WTC11 (cell line): ENCODE results near the gene HES3. TPM values are rescaled to one million over a fixed set of nuclear protein-coding genes. Genes with fewer than 3 reads are reported as not detected.

Source experiments
- ATAC-seq: fragments of 200-7000 bp; cut with Tn5 transposase; 2 replicates; pipeline ENCODE4 v1.10.0; 2021; ENCODE audit warnings: mild to moderate bottlenecking, moderate library complexity
- CTCF ChIA-PET: fragments of 300-600 bp; sonication (Branson Sonifier 250); formaldehyde crosslinking; loops from one replicate; lab custom pipeline; 2021; ENCODE audit warnings: antibody characterized with exemption; lab: Charles Lee
- POLR2A ChIA-PET: fragments of 350-600 bp; sonication (Branson Sonifier 250); formaldehyde crosslinking; loops from one replicate; lab custom pipeline; 2021; ENCODE audit warnings: antibody characterized with exemption; lab: Charles Lee
- DNase-seq: peaks from one replicate; pipeline ENCODE4 v3.0.0; 2021; ENCODE audit warnings: low spot score
- H3K27ac Mint-ChIP-seq: 2 replicates; pipeline ENCODE4 v1.8.0; 2021; ENCODE audit warnings: mixed read lengths
- H3K27me3 Mint-ChIP-seq: 2 replicates; pipeline ENCODE4 v1.8.0; 2021; ENCODE audit warnings: low read depth, mild to moderate bottlenecking, moderate library complexity, mixed read lengths
- H3K36me3 Mint-ChIP-seq: 2 replicates; pipeline ENCODE4 v1.8.0; 2021; ENCODE audit warnings: mixed read lengths
- H3K4me1 Mint-ChIP-seq: 2 replicates; pipeline ENCODE4 v1.8.0; 2022; ENCODE audit warnings: mixed read lengths
- H3K4me3 Mint-ChIP-seq: 2 replicates; pipeline ENCODE4 v1.8.0; 2021; ENCODE audit warnings: mild to moderate bottlenecking, moderate library complexity, mixed read lengths
- H3K9me3 Mint-ChIP-seq: 2 replicates; pipeline ENCODE4 v1.8.0; 2021; ENCODE audit warnings: mixed read lengths
- ATF6 ChIP-seq: sonication (generic); formaldehyde crosslinking; IDR thresholded peaks from 2 replicates; pipeline ENCODE4 v1.8.1; 2023; ENCODE audit warnings: mild to moderate bottlenecking, missing genetic modification reagents
- E2F1 ChIP-seq: sonication (generic); formaldehyde crosslinking; IDR thresholded peaks from 2 replicates; pipeline ENCODE4 v1.8.0; 2022; ENCODE audit warnings: mild to moderate bottlenecking, missing genetic modification reagents
- ESRRA ChIP-seq: sonication (generic); formaldehyde crosslinking; IDR thresholded peaks from 2 replicates; pipeline ENCODE4 v1.8.1; 2022; ENCODE audit warnings: mild to moderate bottlenecking, missing genetic modification reagents, borderline replicate concordance
- FOXJ3 ChIP-seq: sonication (generic); formaldehyde crosslinking; IDR thresholded peaks from 2 replicates; pipeline ENCODE4 v1.9.0; 2021; ENCODE audit warnings: missing genetic modification reagents, mild to moderate bottlenecking, borderline replicate concordance
- JUN ChIP-seq: sonication (generic); formaldehyde crosslinking; IDR thresholded peaks from 2 replicates; pipeline ENCODE4 v1.8.0; 2023; ENCODE audit warnings: mild to moderate bottlenecking, missing genetic modification reagents
- MLX ChIP-seq: sonication (generic); formaldehyde crosslinking; IDR thresholded peaks from 2 replicates; pipeline ENCODE4 v1.8.1; 2023; ENCODE audit warnings: mild to moderate bottlenecking, missing genetic modification reagents, moderate library complexity
- MXD4 ChIP-seq: fragments of 250-450 bp; sonication (Bioruptor Pico); IDR thresholded peaks from 2 replicates; pipeline ENCODE4 v1.8.0; 2021; ENCODE audit warnings: mild to moderate bottlenecking, moderate library complexity, borderline replicate concordance
- SP1 ChIP-seq: sonication (generic); formaldehyde crosslinking; conservative IDR thresholded peaks from 2 replicates; pipeline ENCODE4 v1.8.1; 2022; ENCODE audit warnings: missing genetic modification reagents
- STAT6 ChIP-seq: sonication (generic); formaldehyde crosslinking; conservative IDR thresholded peaks from 2 replicates; pipeline ENCODE4 v1.8.1; 2023; ENCODE audit warnings: mild to moderate bottlenecking, low read depth, missing genetic modification reagents, moderate library complexity
- ZNF138 ChIP-seq: sonication (generic); formaldehyde crosslinking; conservative IDR thresholded peaks from 2 replicates; pipeline ENCODE4 v1.8.1; 2022; ENCODE audit warnings: mild to moderate bottlenecking, moderate library complexity, missing genetic modification reagents
- ZNF219 ChIP-seq: sonication (generic); formaldehyde crosslinking; IDR thresholded peaks from 2 replicates; pipeline ENCODE4 v1.8.0; 2023; ENCODE audit warnings: missing genetic modification reagents, mild to moderate bottlenecking, borderline replicate concordance
- ZNF232 ChIP-seq: sonication (generic); formaldehyde crosslinking; IDR thresholded peaks from 2 replicates; pipeline ENCODE4 v1.8.0; 2022; ENCODE audit warnings: mild to moderate bottlenecking, missing genetic modification reagents
- ZNF263 ChIP-seq: sonication (generic); formaldehyde crosslinking; IDR thresholded peaks from 2 replicates; pipeline ENCODE4 v1.8.1; 2022; ENCODE audit warnings: low read depth, mild to moderate bottlenecking, moderate library complexity, missing genetic modification reagents
- ZNF532 ChIP-seq: fragments of 250-450 bp; sonication (Bioruptor Pico); IDR thresholded peaks from 2 replicates; pipeline ENCODE4 v1.9.0; 2021; ENCODE audit warnings: mild to moderate bottlenecking, borderline replicate concordance
- total RNA-seq: library from RNA; stranded (reverse); gene quantifications from 3 replicates; pipeline ENCODE4 v1.2.3, GENCODE V29; 2021
- TF ChIP-seq, protein P1 (sequence below): sonication (generic); formaldehyde crosslinking; conservative IDR thresholded peaks from 2 replicates; pipeline ENCODE4 v1.8.1; 2022; ENCODE audit warnings: mild to moderate bottlenecking, missing genetic modification reagents

Gene HES3
- total RNA-seq, 1 experiment from 2014 or later = 74.7 TPM

DNA sequence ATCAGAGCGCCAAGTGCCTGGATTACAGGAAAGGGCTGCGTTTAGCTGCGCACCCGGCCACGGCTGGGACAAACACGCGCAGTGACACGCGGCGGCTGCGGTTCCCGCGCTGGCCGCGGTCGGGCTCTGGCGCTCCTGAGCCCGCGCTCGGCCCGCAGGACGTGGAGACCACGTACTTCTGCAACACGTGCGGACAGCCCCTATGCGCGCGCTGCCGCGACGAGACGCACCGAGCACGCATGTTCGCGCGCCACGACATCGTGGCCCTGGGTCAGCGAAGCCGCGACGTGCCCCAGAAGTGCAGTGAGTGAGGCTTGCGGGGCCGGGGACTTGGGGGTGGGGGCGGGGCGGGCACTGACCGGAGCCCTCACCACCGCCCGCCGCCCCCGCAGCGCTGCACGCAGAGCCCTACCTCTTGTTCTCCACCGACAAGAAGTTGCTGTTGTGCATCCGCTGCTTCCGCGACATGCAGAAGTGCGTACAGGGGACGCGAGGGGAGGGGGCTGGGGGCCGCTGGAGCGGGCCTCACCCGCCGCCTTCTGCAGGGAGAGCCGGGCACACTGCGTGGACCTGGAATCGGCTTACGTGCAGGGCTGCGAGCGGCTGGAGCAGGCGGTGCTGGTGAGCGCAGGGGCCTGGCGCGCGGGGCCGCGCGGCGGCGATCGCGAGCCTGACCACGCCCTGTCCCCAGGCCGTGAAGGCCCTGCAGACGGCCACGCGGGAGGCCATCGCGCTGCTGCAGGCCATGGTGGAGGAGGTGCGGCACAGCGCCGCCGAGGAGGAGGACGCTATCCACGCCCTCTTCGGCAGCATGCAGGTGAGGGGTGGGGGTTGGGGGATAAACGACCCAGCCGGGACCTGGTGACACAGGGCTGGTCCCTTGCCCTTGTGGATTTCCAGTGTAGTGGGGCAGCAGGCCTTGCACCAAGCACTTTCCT lies 35.0 kb upstream of the HES3 start (continued):
- TF ChIP-seq STAT6 = no peak
- TF ChIP-seq, protein P1, sequence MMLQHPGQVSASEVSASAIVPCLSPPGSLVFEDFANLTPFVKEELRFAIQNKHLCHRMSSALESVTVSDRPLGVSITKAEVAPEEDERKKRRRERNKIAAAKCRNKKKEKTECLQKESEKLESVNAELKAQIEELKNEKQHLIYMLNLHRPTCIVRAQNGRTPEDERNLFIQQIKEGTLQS (CRISPR knock-in tag) = 0 out of 2 replicates have a peak, but pooled peaks have one; percentile 17
- TF ChIP-seq ZNF532 (CRISPR knock-in tag) = no peak
- no peak for TF ChIP-seq MLX (CRISPR knock-in tag)
- TF ChIP-seq FOXJ3 (CRISPR knock-in tag) = no peak
- TF ChIP-seq ESRRA (CRISPR knock-in tag) = peak; percentile 67; the same call in 1 of the 2 replicates
- TF ChIP-seq SP1 (CRISPR knock-in tag) = peak; percentile 66

DNA sequence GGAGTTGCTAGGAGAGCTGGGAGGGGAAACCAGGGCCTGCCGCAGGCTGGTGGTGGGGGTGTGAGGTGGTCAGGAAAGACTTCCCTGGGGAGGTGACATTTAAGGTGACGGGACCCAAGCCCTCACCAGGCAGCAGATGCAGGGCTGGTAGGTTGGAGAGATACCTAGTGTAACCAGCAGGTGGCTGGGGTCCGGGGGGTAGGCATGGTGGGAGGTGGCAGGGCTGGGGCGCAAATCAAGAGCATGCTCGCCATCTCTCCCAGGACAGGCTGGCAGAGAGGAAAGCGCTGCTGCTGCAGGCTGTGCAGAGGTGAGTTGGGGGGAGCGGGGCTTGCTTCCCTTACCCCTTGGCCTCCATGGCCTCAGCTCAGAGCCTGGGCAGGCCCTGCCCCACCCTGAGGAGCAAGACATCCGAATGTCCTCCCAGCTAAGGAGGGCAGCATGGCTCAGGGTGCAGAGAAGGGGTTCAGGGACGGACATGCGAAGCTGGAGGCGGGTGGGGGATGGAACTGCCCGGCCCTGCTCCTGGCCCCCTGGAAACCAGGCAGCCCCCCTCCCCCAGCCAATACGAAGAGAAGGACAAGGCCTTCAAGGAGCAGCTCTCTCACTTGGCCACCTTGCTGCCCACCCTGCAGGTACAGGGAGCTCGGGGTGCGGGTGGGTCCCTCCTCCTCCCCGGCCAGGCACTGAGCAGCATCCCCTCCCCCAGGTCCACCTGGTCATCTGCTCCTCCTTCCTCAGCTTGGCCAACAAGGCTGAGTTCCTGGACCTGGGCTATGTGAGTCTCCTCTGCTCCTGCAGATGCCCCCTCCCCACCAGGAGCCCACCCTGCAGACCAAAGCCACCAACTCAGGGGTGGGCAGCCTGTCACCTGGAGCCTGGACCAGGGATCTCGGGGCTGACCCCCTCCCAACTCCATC lies 34.1 kb upstream of the HES3 start:
- CTCF ChIA-PET = interaction anchor here (0.9 to 10.3 kb wide), 6 partner anchors 9 to 176 kb away, joined by 3 to 489 read pairs (median 4); partner anchors contain the start of genes HES3, ICMT and RPL22
- Mint-ChIP-seq H3K4me3 (peak overlapping the region; percentile 62), H3K27me3 (peaks cover 29% of the 10 kb centered on the region), H3K4me1 (peaks cover 19% of the 10 kb centered on the region), H3K36me3 (no peaks in the 10 kb centered on the region), H3K9me3 (no peaks in the 10 kb centered on the region), H3K27ac (no peak overlapping the region)
- ATAC-seq (peak; percentile 5), DNase-seq (peak; percentile 52)
- POLR2A ChIA-PET = interaction anchor here (1.4 kb wide), 1 partner anchor 25 kb away, joined by 4 read pairs; the partner anchor contains the start of gene ICMT
- TF ChIP-seq ZNF532 (CRISPR knock-in tag) = no peak
- TF ChIP-seq ZNF263 (CRISPR knock-in tag) = no peak
- no peak for TF ChIP-seq JUN
- no peak for TF ChIP-seq ZNF219 (CRISPR knock-in tag)
- no peak for TF ChIP-seq ZNF232 (CRISPR knock-in tag)
- TF ChIP-seq E2F1 (CRISPR knock-in tag) = no peak
- no peak for TF ChIP-seq FOXJ3 (CRISPR knock-in tag)
- TF ChIP-seq MXD4 (CRISPR knock-in tag) = no peak
- TF ChIP-seq ATF6 = no peak
- TF ChIP-seq ZNF138 (CRISPR knock-in tag) = no peak
